ENCODE data around the gene ZNF80. TPM values are rescaled to one million over a fixed set of nuclear protein-coding genes. Genes with fewer than 3 reads are reported as not detected.

The ZNF80 gene
- total and polyA plus RNA-seq, 2 of the 13 experiments (the other 11 are each of a cell fraction or from before 2014, with no cell fraction given) = not detected

GRCh38 chr3:114270019-114270418, 32.6 kb upstream of the ZNF80 start:
- intact Hi-C loops (cut with micrococcal nuclease; ENCODE audit: unreplicated experiment) (no loop called here), in situ Hi-C loops (cut with HindIII; ENCODE audit: extremely low pct_ligation_motif_present, low pct_unique_long_range_greater_than_20kb) (no loop called here)
- FAIRE-seq (no peak), ATAC-seq (no peak), DNase-seq (ENCODE audit: low spot score) (no peak)
- H3K4me3 ChIP-seq (replicated peaks in 1 of 3; ENCODE audit: insufficient read depth in 1 of 3, low read depth in 2 of 3, low read length in 3 of 3) = no peak overlapping the region
- TF ChIP-seq ZFP36L1 (CRISPR knock-in tag; IDR thresholded peaks at IDR 0.05) (no peak), BORCS8-MEF2B (CRISPR knock-in tag; IDR thresholded peaks at IDR 0.05) (no peak), NFYB (CRISPR knock-in tag; IDR thresholded peaks at IDR 0.05) (no peak), DNMT1 (CRISPR knock-in tag; IDR thresholded peaks at IDR 0.05) (no peak), PHF8 (CRISPR knock-in tag; IDR thresholded peaks at IDR 0.05) (no peak), DRAP1 (CRISPR knock-in tag; IDR thresholded peaks at IDR 0.05) (no peak), RFXANK (CRISPR knock-in tag; IDR thresholded peaks at IDR 0.05) (no peak), SP2 (CRISPR knock-in tag; IDR thresholded peaks at IDR 0.05) (no peak), RBAK (CRISPR knock-in tag; IDR thresholded peaks at IDR 0.05) (no peak), PRMT3 (CRISPR knock-in tag; IDR thresholded peaks at IDR 0.05; ENCODE audit: borderline replicate concordance, low read depth) (no peak), MEIS1 (CRISPR knock-in tag; IDR thresholded peaks at IDR 0.05; ENCODE audit: borderline replicate concordance) (no peak), ZNF746 (CRISPR knock-in tag; IDR thresholded peaks at IDR 0.05) (no peak), ZNF562 (CRISPR knock-in tag; IDR thresholded peaks at IDR 0.05; ENCODE audit: borderline replicate concordance) (no peak), KDM6A (CRISPR knock-in tag; IDR thresholded peaks at IDR 0.05; ENCODE audit: low read depth) (no peak), REPIN1 (CRISPR knock-in tag; IDR thresholded peaks at IDR 0.05; ENCODE audit: borderline replicate concordance, low read depth) (no peak), PLSCR1 (CRISPR knock-in tag; IDR thresholded peaks at IDR 0.05; ENCODE audit: borderline replicate concordance) (no peak), KDM4B (CRISPR knock-in tag; IDR thresholded peaks at IDR 0.05) (no peak), PHF21A (CRISPR knock-in tag; IDR thresholded peaks at IDR 0.05) (no peak), MEIS2 (CRISPR knock-in tag; IDR thresholded peaks at IDR 0.05) (no peak), GTF3A (CRISPR knock-in tag; conservative IDR thresholded peaks at IDR 0.05) (no peak)
- no peaks in the 10 kb centered on the region for H4K20me1 ChIP-seq (ENCODE audit: insufficient read depth, low read length)
- no peaks in the 10 kb centered on the region for H3K4me1 ChIP-seq (ENCODE audit: insufficient read depth, low read length)
- H3K9me3 ChIP-seq (ENCODE audit: low read length) = no peaks in the 10 kb centered on the region
- no peaks in the 10 kb centered on the region for H3K27me3 ChIP-seq (ENCODE audit: control insufficient read depth in 1 of 2, insufficient read depth in 2 of 2, low read length in 2 of 2)
- no peak overlapping the region for H3K27ac ChIP-seq (ENCODE audit: extremely low read length, insufficient read depth, low read length)
- no peak overlapping the region for H2AFZ ChIP-seq (ENCODE audit: low read length)
- WGBS (ENCODE audit: low lambda C conversion rate) = 11% methylated on average over 2 of the region's 2 CpGs
- H3K9ac ChIP-seq (ENCODE audit: insufficient read depth, low read depth, low read length) = no peak overlapping the region
- H3K36me3 ChIP-seq (replicated peaks in 1 of 2; ENCODE audit: control insufficient read depth in 1 of 2, insufficient read depth in 2 of 2, low read length in 2 of 2) = no peaks in the 10 kb centered on the region
- no TSS peak for BruUV-seq (replicated peaks)
- no peaks in the 10 kb centered on the region for H3K79me2 ChIP-seq (ENCODE audit: insufficient read depth, low read length)
- CTCF ChIA-PET (ENCODE audit: low intra/inter-chr PET ratio, low total read pairs) = no interaction called here
- POLR2A ChIA-PET = no interaction called here
- no peak overlapping the region for H3K4me2 ChIP-seq (ENCODE audit: low read depth, low read length)

All from HepG2 (cell line).